Activated T-cell treated with anti-CD3 and anti-CD28 coated beads, Interleukin-2, amount 50 U/mL, for 24 hours (primary cell): ENCODE measurements around the gene SCN5A.

ENCODE experiments used
- DNase-seq: peaks from one replicate; pipeline ENCODE4 v3.0.0-alpha.2; 2020
- H3K27ac Mint-ChIP-seq: 2 replicates; pipeline ENCODE4 v1.8.0; 2020; ENCODE audit warnings: mild to moderate bottlenecking, mixed read lengths
- H3K27me3 Mint-ChIP-seq: 2 replicates; pipeline ENCODE4 v1.8.0; 2020; ENCODE audit warnings: mixed read lengths
- H3K36me3 Mint-ChIP-seq: 2 replicates; pipeline ENCODE4 v1.8.0; 2020; ENCODE audit warnings: low read depth, mixed read lengths
- H3K4me1 Mint-ChIP-seq: 2 replicates; pipeline ENCODE4 v1.8.0; 2020; ENCODE audit warnings: low read depth, mixed read lengths
- H3K4me3 Mint-ChIP-seq: 2 replicates; pipeline ENCODE4 v1.8.0; 2020; ENCODE audit warnings: mild to moderate bottlenecking, moderate library complexity, mixed read lengths
- H3K9me3 Mint-ChIP-seq: 2 replicates; pipeline ENCODE4 v1.8.0; 2020; ENCODE audit warnings: mixed read lengths

The SCN5A gene

GRCh38 chr3:38643090-38643489 lies 6.4 kb downstream of the SCN5A start:
- H3K27ac Mint-ChIP-seq = no peak overlapping the region
- H3K36me3 Mint-ChIP-seq = no peaks in the 10 kb centered on the region
- H3K4me1 Mint-ChIP-seq = no peaks in the 10 kb centered on the region
- H3K4me3 Mint-ChIP-seq = no peak overlapping the region
- peaks cover 6% of the 10 kb centered on the region for H3K27me3 Mint-ChIP-seq
- DNase-seq = no peak
- no peaks in the 10 kb centered on the region for H3K9me3 Mint-ChIP-seq

- Mint-ChIP-seq H3K36me3 (no peaks in the 10 kb centered on the region), H3K4me3 (no peak overlapping the region), H3K27ac (no peak overlapping the region), H3K27me3 (peaks cover 6% of the 10 kb centered on the region), H3K9me3 (no peaks in the 10 kb centered on the region), H3K4me1 (no peaks in the 10 kb centered on the region)
- DNase-seq = no peak
Measured at GRCh38 chr3:38641461-38642110, 7.9 kb downstream of the SCN5A start.

- no peak for DNase-seq
- Mint-ChIP-seq H3K4me1 (no peaks in the 10 kb centered on the region), H3K9me3 (no peaks in the 10 kb centered on the region), H3K36me3 (no peaks in the 10 kb centered on the region), H3K27ac (no peak overlapping the region), H3K27me3 (peaks cover 6% of the 10 kb centered on the region), H3K4me3 (no peak overlapping the region)
Measured at GRCh38 chr3:38640661-38641452, 8.6 kb downstream of the SCN5A start.

- Mint-ChIP-seq H3K27ac (no peak overlapping the region), H3K36me3 (no peaks in the 10 kb centered on the region), H3K27me3 (no peaks in the 10 kb centered on the region), H3K9me3 (no peaks in the 10 kb centered on the region), H3K4me1 (no peaks in the 10 kb centered on the region), H3K4me3 (no peak overlapping the region)
- DNase-seq = no peak
Measured at GRCh38 chr3:38638354-38638753, 11.1 kb downstream of the SCN5A start.

GRCh38 chr3:38637906-38638305 lies 11.6 kb downstream of the SCN5A start:
- Mint-ChIP-seq H3K4me3 (no peak overlapping the region), H3K27ac (no peak overlapping the region), H3K27me3 (no peaks in the 10 kb centered on the region), H3K36me3 (no peaks in the 10 kb centered on the region), H3K4me1 (no peaks in the 10 kb centered on the region), H3K9me3 (no peaks in the 10 kb centered on the region)
- DNase-seq = no peak

GRCh38 chr3:38636881-38637280 lies 12.6 kb downstream of the SCN5A start:
- no peaks in the 10 kb centered on the region for H3K4me1 Mint-ChIP-seq

GRCh38 chr3:38636464-38636863 lies 13.0 kb downstream of the SCN5A start:
- Mint-ChIP-seq H3K27me3 (no peaks in the 10 kb centered on the region), H3K4me1 (no peaks in the 10 kb centered on the region), H3K27ac (no peak overlapping the region), H3K9me3 (no peaks in the 10 kb centered on the region), H3K36me3 (no peaks in the 10 kb centered on the region), H3K4me3 (no peak overlapping the region)
- no peak for DNase-seq

More at GRCh38 chr3:38636881-38637280, 12.6 kb downstream of the SCN5A start:
- Mint-ChIP-seq H3K36me3 (no peaks in the 10 kb centered on the region), H3K27me3 (no peaks in the 10 kb centered on the region), H3K27ac (no peak overlapping the region), H3K4me3 (no peak overlapping the region), H3K9me3 (no peaks in the 10 kb centered on the region)
- no peak for DNase-seq

GRCh38 chr3:38634111-38634510 lies 15.4 kb downstream of the SCN5A start:
- Mint-ChIP-seq H3K4me1 (no peaks in the 10 kb centered on the region), H3K36me3 (no peaks in the 10 kb centered on the region), H3K27ac (no peak overlapping the region), H3K4me3 (no peak overlapping the region), H3K27me3 (no peaks in the 10 kb centered on the region), H3K9me3 (no peaks in the 10 kb centered on the region)
- no peak for DNase-seq

- Mint-ChIP-seq H3K27me3 (no peaks in the 10 kb centered on the region), H3K27ac (no peak overlapping the region), H3K4me1 (no peaks in the 10 kb centered on the region), H3K9me3 (no peaks in the 10 kb centered on the region), H3K4me3 (no peak overlapping the region), H3K36me3 (no peaks in the 10 kb centered on the region)
- no peak for DNase-seq
Measured at GRCh38 chr3:38632989-38633388, 16.5 kb downstream of the SCN5A start.

- no peaks in the 10 kb centered on the region for H3K27me3 Mint-ChIP-seq
- no peaks in the 10 kb centered on the region for H3K9me3 Mint-ChIP-seq
- no peaks in the 10 kb centered on the region for H3K4me1 Mint-ChIP-seq
- no peaks in the 10 kb centered on the region for H3K36me3 Mint-ChIP-seq
- DNase-seq = no peak
- H3K4me3 Mint-ChIP-seq = no peak overlapping the region
- H3K27ac Mint-ChIP-seq = no peak overlapping the region
Measured at GRCh38 chr3:38630606-38631005, 18.9 kb downstream of the SCN5A start.

- Mint-ChIP-seq H3K4me1 (no peaks in the 10 kb centered on the region), H3K36me3 (no peaks in the 10 kb centered on the region), H3K27me3 (no peaks in the 10 kb centered on the region), H3K4me3 (no peak overlapping the region), H3K9me3 (no peaks in the 10 kb centered on the region), H3K27ac (no peak overlapping the region)
- DNase-seq = no peak
Measured at GRCh38 chr3:38630070-38630469, 19.4 kb downstream of the SCN5A start.

GRCh38 chr3:38628835-38629234 lies 20.7 kb downstream of the SCN5A start:
- Mint-ChIP-seq H3K36me3 (no peaks in the 10 kb centered on the region), H3K4me1 (no peaks in the 10 kb centered on the region), H3K27ac (no peak overlapping the region), H3K9me3 (no peaks in the 10 kb centered on the region), H3K4me3 (no peak overlapping the region), H3K27me3 (no peaks in the 10 kb centered on the region)
- no peak for DNase-seq

GRCh38 chr3:38627956-38628355 lies 21.5 kb downstream of the SCN5A start:
- Mint-ChIP-seq H3K27ac (no peak overlapping the region), H3K4me3 (no peak overlapping the region), H3K27me3 (no peaks in the 10 kb centered on the region), H3K36me3 (no peaks in the 10 kb centered on the region), H3K9me3 (no peaks in the 10 kb centered on the region), H3K4me1 (no peaks in the 10 kb centered on the region)
- DNase-seq = peak; percentile 35

- no peak for DNase-seq
Measured at GRCh38 chr3:38626171-38626570, 23.3 kb downstream of the SCN5A start.

GRCh38 chr3:38623539-38623938 lies 25.9 kb downstream of the SCN5A start:
- H3K9me3 Mint-ChIP-seq = no peaks in the 10 kb centered on the region
- H3K27me3 Mint-ChIP-seq = no peaks in the 10 kb centered on the region
- H3K36me3 Mint-ChIP-seq = no peaks in the 10 kb centered on the region
- H3K4me3 Mint-ChIP-seq = no peak overlapping the region
- H3K4me1 Mint-ChIP-seq = no peaks in the 10 kb centered on the region
- no peak overlapping the region for H3K27ac Mint-ChIP-seq
- no peak for DNase-seq

More at GRCh38 chr3:38626171-38626570, 23.3 kb downstream of the SCN5A start:
- Mint-ChIP-seq H3K4me1 (no peaks in the 10 kb centered on the region), H3K27ac (no peak overlapping the region), H3K36me3 (no peaks in the 10 kb centered on the region), H3K27me3 (no peaks in the 10 kb centered on the region), H3K9me3 (no peaks in the 10 kb centered on the region), H3K4me3 (no peak overlapping the region)
